Cardiac muscle cell (in vitro differentiated cells and primary cell): ENCODE measurements around the gene TTLL6. TPM values are rescaled to one million over a fixed set of nuclear protein-coding genes. Genes with fewer than 3 reads are reported as not detected.

Source experiments
- DNase-seq, 2 donors: peaks; one replicate each; pipeline versions ENCODE4 v3.0.0 to v3.0.0-alpha.2; 2010 to 2017; ENCODE audit warnings: low read depth in 1 of 2, low spot score in 1 of 2
- H3K27ac ChIP-seq: fragments of 200-600 bp; sonication (generic); 2 replicates; pipeline ENCODE4 v1.5.1; 2016
- H3K27me3 ChIP-seq: fragments of 200-600 bp; sonication (generic); 2 replicates; pipeline ENCODE4 v1.6.0; 2016; ENCODE audit warnings: control low read depth
- H3K36me3 ChIP-seq: fragments of 200-600 bp; sonication (generic); 2 replicates; pipeline ENCODE4 v1.5.1; 2016; ENCODE audit warnings: control low read depth
- H3K4me1 ChIP-seq: fragments of 200-600 bp; sonication (generic); 2 replicates; pipeline ENCODE4 v1.8.1; 2017; ENCODE audit warnings: low read depth, mild to moderate bottlenecking, mixed run types
- H3K4me3 ChIP-seq: fragments of 200-600 bp; sonication (generic); 2 replicates; pipeline ENCODE4 v1.5.1; 2016; ENCODE audit warnings: mild to moderate bottlenecking
- H3K9me3 ChIP-seq: fragments of 200-600 bp; sonication (generic); 2 replicates; pipeline ENCODE4 v1.5.1; 2017; ENCODE audit warnings: low read depth, mild to moderate bottlenecking, control low read depth
- polyA plus RNA-seq: library from polyadenylated mRNA; unstranded; fragments of >200 nt; fragmentation: Nextera tagmentation; extraction: Ambion mirVana; gene quantifications from 2 replicates; pipeline ENCODE4 v1.2.1, GENCODE V29; 2016
- total RNA-seq: library from RNA; depleted of rRNA; stranded (reverse); fragments of >200 nt; gene quantifications from 2 replicates; pipeline ENCODE4 v1.2.3, GENCODE V29; 2016
- TF ChIP-seq, protein P1 (sequence below): IDR thresholded peaks from 2 replicates; pipeline ENCODE4 v1.5.1; 2012; ENCODE audit warnings: low read depth, mild to moderate bottlenecking, low read length

The TTLL6 gene
- total and polyA plus RNA-seq, 2 experiments from 2014 or later, result 0.03 TPM; not detected in 1

DNA sequence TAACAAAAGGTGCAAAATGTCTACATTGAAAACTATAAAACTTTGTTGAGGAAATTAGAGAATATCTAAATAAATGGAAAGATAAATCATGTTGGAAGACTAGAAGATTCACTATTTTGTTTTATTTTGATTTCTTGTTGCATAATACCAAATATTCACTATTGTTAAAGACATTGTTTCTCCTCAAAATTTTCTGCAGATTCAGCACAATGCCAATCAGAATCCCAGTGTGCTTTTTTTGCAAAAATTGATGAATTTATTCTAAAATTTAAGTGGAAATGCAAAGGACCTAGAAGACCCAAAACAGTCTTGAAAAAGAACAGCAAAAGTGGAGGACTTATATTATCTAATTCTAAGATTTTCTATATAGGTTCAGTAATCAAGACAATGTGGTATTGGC is 40.4 kb downstream of the TTLL6 start:
- no peaks in the 10 kb centered on the region for H3K4me1 ChIP-seq
- no peaks in the 10 kb centered on the region for H3K36me3 ChIP-seq
- no peaks in the 10 kb centered on the region for H3K9me3 ChIP-seq
- H3K27ac ChIP-seq, result no peak overlapping the region
- H3K27me3 ChIP-seq, result peaks cover 32% of the 10 kb centered on the region
- DNase-seq, result no peak
- H3K4me3 ChIP-seq, result no peak overlapping the region
- TF ChIP-seq, protein P1, sequence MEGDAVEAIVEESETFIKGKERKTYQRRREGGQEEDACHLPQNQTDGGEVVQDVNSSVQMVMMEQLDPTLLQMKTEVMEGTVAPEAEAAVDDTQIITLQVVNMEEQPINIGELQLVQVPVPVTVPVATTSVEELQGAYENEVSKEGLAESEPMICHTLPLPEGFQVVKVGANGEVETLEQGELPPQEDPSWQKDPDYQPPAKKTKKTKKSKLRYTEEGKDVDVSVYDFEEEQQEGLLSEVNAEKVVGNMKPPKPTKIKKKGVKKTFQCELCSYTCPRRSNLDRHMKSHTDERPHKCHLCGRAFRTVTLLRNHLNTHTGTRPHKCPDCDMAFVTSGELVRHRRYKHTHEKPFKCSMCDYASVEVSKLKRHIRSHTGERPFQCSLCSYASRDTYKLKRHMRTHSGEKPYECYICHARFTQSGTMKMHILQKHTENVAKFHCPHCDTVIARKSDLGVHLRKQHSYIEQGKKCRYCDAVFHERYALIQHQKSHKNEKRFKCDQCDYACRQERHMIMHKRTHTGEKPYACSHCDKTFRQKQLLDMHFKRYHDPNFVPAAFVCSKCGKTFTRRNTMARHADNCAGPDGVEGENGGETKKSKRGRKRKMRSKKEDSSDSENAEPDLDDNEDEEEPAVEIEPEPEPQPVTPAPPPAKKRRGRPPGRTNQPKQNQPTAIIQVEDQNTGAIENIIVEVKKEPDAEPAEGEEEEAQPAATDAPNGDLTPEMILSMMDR, result no peak

DNA sequence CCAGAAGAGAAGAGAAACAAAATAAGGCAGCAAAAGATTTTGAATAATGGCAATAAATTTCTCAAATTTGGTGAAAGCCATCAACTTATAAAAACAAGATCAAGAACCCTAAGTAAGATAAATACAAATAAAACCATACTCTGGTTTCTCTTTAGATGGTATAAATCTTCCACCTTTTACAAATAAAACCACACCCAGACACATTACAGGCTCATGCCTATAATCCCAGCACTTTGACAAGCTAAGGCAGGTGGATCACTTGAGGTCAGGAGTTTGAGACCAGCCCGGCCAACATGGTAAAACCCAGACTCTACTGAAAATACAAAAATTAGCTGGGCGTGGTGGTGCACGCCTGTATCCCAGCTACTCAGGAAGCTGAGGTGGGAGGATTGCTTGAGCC is 43.8 kb downstream of the TTLL6 start:
- no peaks in the 10 kb centered on the region for H3K4me1 ChIP-seq
- H3K4me3 ChIP-seq, result no peak overlapping the region
- peaks cover 36% of the 10 kb centered on the region for H3K27me3 ChIP-seq
- H3K36me3 ChIP-seq, result no peaks in the 10 kb centered on the region
- no peak overlapping the region for H3K27ac ChIP-seq
- no peaks in the 10 kb centered on the region for H3K9me3 ChIP-seq
- TF ChIP-seq, protein P1, result no peak
- DNase-seq, result no peak

DNA sequence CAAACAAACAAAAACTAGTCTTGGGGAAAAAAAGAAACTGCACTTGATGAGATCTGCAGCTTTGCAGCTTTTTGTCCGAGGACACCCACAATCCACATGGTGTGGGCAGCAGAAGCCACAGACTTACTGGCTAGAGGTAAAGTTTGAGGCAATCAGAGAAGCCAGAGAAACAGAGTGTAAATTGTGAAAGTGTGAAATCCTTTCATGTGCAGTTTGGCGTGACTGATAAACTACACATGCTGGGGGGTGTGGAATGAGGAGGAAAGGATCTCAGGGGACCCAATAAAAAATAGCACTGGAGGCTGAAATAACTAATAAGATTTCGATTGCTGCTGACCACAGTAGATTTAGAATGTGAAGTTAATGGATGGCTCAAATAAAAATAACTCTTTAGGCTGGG is 46.1 kb downstream of the TTLL6 start:
- DNase-seq, result no peak
- H3K27me3 ChIP-seq, result peaks cover 43% of the 10 kb centered on the region
- H3K27ac ChIP-seq, result no peak overlapping the region
- TF ChIP-seq, protein P1, result no peak
- no peaks in the 10 kb centered on the region for H3K4me1 ChIP-seq
- no peak overlapping the region for H3K4me3 ChIP-seq
- no peaks in the 10 kb centered on the region for H3K36me3 ChIP-seq
- H3K9me3 ChIP-seq, result no peaks in the 10 kb centered on the region

DNA sequence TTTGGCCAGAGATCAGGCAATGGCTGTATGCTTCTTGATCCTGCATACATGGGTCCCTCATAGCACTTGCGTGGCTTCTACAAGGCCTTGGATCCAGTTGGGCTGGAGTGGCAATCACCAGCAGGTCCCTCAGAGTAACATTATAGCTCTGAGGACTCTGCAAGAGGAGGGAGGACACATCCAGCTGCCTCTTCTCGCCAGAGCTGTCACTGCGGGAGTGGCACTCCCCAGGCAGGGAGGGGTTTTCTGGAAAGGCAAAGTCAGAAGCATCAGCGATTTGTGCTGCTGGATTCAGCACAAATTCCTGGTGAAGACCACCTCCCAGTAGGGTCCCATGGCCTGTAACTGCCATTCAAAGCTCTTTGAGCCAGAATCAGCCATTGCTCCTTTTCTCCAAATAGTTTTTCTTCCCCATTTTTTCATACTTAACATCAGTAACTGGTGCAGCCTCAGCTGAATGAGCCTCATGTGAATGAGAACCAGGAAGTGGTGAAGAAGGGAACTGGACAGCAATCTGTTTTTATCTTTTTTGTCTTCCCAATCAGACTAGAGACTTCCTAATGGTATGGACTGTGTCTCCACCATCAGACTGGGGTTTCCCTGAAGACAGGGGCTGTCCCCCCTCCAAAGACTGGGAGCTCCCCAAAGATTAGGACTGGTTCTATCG is 47.9 kb downstream of the TTLL6 start:
- no peak for DNase-seq
- Histone ChIP-seq H3K27me3 (peaks cover 61% of the 10 kb centered on the region), H3K36me3 (no peaks in the 10 kb centered on the region), H3K27ac (no peak overlapping the region), H3K4me3 (no peak overlapping the region), H3K9me3 (no peaks in the 10 kb centered on the region), H3K4me1 (no peaks in the 10 kb centered on the region)
- TF ChIP-seq, protein P1, result no peak

DNA sequence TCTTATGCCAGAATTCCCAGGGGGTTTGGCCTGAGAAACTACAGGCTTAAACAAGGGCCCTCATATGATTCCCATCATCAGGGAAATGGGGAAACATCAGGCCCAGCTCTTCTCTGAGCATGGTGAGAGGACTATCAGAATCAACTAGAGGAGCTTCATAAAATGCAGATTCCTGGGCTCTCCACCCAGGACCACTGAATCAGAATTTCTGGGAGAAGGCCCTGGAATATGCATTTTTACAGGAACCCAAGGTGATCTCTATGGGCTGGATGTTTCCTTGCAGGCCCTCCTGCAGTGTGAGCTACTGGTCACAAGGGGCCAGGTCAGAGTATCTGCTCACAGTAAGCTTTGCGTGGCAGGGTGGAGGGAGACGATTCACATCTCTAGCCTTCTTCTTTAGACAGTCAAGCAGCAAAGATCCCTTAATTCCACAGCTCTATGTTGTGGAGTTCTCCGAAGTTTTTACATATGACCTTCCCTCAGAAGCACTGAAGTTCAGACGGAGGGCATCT is 49.7 kb downstream of the TTLL6 start:
- no peaks in the 10 kb centered on the region for H3K36me3 ChIP-seq
- no peak overlapping the region for H3K4me3 ChIP-seq
- TF ChIP-seq, protein P1, result no peak
- H3K9me3 ChIP-seq, result no peaks in the 10 kb centered on the region
- no peaks in the 10 kb centered on the region for H3K4me1 ChIP-seq
- peaks cover 72% of the 10 kb centered on the region for H3K27me3 ChIP-seq
- no peak for DNase-seq
- no peak overlapping the region for H3K27ac ChIP-seq
